Loucy (cell line): ENCODE measurements around the gene EFNA5.

ENCODE experiments used
- H2AFZ ChIP-seq: fragments of 200-600 bp; sonication (generic); 2 replicates; pipeline ENCODE4 v1.6.0; 2016; ENCODE audit warnings: antibody characterized with exemption, mild to moderate bottlenecking, low read length, moderate library complexity
- H3F3A ChIP-seq: fragments of 200-600 bp; 2 replicates; pipeline ENCODE4 v1.6.0; 2016; ENCODE audit warnings: antibody characterized with exemption, low read depth, mild to moderate bottlenecking
- H3K27me3 ChIP-seq: fragments of 200-600 bp; sonication (generic); 2 replicates; pipeline ENCODE4 v1.6.1; 2014; ENCODE audit warnings: low read length, mild to moderate bottlenecking; ENCODE audit not compliant: insufficient read depth, poor library complexity, severe bottlenecking
- H3K36me3 ChIP-seq: fragments of 200-600 bp; sonication (generic); 2 replicates; pipeline ENCODE4 v1.6.1; 2016; ENCODE audit warnings: low read length; ENCODE audit not compliant: insufficient read depth
- H3K4me1 ChIP-seq: fragments of 200-600 bp; sonication (generic); 2 replicates; pipeline ENCODE4 v1.5.1; 2014; ENCODE audit warnings: low read length, mild to moderate bottlenecking; ENCODE audit not compliant: insufficient read depth, poor library complexity, severe bottlenecking
- H3K4me2 ChIP-seq: fragments of 200-600 bp; sonication (generic); 2 replicates; pipeline ENCODE4 v1.6.0; 2014; ENCODE audit warnings: antibody characterized with exemption, low read length, low read depth, mild to moderate bottlenecking; ENCODE audit not compliant: poor library complexity, severe bottlenecking
- H3K4me3 ChIP-seq: fragments of 200-600 bp; sonication (generic); 2 replicates; pipeline ENCODE4 v1.5.1; 2014; ENCODE audit warnings: low read length, mild to moderate bottlenecking, mixed read lengths; ENCODE audit not compliant: poor library complexity, severe bottlenecking
- H3K79me2 ChIP-seq: fragments of 200-600 bp; sonication (generic); 2 replicates; pipeline ENCODE4 v1.6.1; 2014; ENCODE audit warnings: low read length; ENCODE audit not compliant: insufficient read depth
- H3K9ac ChIP-seq: fragments of 200-600 bp; sonication (generic); 2 replicates; pipeline ENCODE4 v1.6.0; 2014; ENCODE audit warnings: mild to moderate bottlenecking, low read depth, low read length, moderate library complexity; ENCODE audit not compliant: poor library complexity, severe bottlenecking
- H3K9me2 ChIP-seq: fragments of 200-600 bp; sonication (generic); replicated peaks from 2 replicates; pipeline ENCODE4 v1.6.1; 2016; ENCODE audit warnings: low read depth, low read length, mixed read lengths
- H3K9me3 ChIP-seq: fragments of 200-600 bp; sonication (generic); 2 replicates; pipeline ENCODE4 v1.6.1; 2014; ENCODE audit warnings: mild to moderate bottlenecking, antibody characterized with exemption, low read length, low read depth; ENCODE audit not compliant: insufficient read depth
- H4K20me1 ChIP-seq: fragments of 200-600 bp; sonication (generic); 2 replicates; pipeline ENCODE4 v1.6.0; 2014; ENCODE audit warnings: antibody characterized with exemption, low read length, mild to moderate bottlenecking; ENCODE audit not compliant: insufficient read depth, poor library complexity, severe bottlenecking
- EZH2phosphoT487 ChIP-seq: fragments of 200-600 bp; IDR thresholded peaks from 2 replicates; pipeline ENCODE4 v1.6.1; 2018; ENCODE audit warnings: antibody characterized with exemption, mild to moderate bottlenecking, moderate library complexity, borderline replicate concordance
- TF ChIP-seq, protein P1 (sequence below): fragments of 200-600 bp; sonication (generic); conservative IDR thresholded peaks from 2 replicates; pipeline ENCODE4 v1.5.1; 2014; ENCODE audit warnings: mild to moderate bottlenecking, antibody characterized with exemption, low read length

The EFNA5 gene

DNA sequence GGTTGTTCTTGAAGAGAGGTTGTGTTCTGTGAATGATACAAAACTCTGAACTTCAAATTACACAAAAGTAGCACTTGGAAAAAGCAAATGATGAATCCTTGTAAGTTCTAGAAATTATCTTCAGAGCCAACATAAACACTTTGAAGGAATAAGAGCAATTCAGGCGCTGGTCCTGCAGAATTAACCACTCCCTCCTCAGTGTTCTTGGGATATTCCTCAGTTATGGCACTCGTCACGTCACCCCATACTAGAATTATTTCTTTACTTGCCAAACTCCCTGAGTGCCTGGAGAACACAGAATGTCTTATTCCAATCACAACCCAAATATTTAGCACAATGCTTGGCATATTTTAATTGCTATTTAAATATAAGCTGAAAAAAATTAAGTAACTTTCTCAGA, 126.3 kb downstream of the EFNA5 start:
- H3K9ac ChIP-seq: no peak overlapping the region
- H3K27me3 ChIP-seq: no peaks in the 10 kb centered on the region
- no peaks in the 10 kb centered on the region for H3K36me3 ChIP-seq
- no peaks in the 10 kb centered on the region for H3K9me3 ChIP-seq
- no peaks in the 10 kb centered on the region for H3K79me2 ChIP-seq
- H4K20me1 ChIP-seq: no peaks in the 10 kb centered on the region
- no peaks in the 10 kb centered on the region for H3K4me1 ChIP-seq
- no peak overlapping the region for H2AFZ ChIP-seq
- no peaks in the 10 kb centered on the region for H3F3A ChIP-seq
- no peak overlapping the region for H3K4me2 ChIP-seq
- H3K9me2 ChIP-seq: no peaks in the 10 kb centered on the region
- no peak overlapping the region for H3K4me3 ChIP-seq
- TF ChIP-seq EZH2phosphoT487: no peak
- TF ChIP-seq, protein P1, sequence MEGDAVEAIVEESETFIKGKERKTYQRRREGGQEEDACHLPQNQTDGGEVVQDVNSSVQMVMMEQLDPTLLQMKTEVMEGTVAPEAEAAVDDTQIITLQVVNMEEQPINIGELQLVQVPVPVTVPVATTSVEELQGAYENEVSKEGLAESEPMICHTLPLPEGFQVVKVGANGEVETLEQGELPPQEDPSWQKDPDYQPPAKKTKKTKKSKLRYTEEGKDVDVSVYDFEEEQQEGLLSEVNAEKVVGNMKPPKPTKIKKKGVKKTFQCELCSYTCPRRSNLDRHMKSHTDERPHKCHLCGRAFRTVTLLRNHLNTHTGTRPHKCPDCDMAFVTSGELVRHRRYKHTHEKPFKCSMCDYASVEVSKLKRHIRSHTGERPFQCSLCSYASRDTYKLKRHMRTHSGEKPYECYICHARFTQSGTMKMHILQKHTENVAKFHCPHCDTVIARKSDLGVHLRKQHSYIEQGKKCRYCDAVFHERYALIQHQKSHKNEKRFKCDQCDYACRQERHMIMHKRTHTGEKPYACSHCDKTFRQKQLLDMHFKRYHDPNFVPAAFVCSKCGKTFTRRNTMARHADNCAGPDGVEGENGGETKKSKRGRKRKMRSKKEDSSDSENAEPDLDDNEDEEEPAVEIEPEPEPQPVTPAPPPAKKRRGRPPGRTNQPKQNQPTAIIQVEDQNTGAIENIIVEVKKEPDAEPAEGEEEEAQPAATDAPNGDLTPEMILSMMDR: no peak

DNA sequence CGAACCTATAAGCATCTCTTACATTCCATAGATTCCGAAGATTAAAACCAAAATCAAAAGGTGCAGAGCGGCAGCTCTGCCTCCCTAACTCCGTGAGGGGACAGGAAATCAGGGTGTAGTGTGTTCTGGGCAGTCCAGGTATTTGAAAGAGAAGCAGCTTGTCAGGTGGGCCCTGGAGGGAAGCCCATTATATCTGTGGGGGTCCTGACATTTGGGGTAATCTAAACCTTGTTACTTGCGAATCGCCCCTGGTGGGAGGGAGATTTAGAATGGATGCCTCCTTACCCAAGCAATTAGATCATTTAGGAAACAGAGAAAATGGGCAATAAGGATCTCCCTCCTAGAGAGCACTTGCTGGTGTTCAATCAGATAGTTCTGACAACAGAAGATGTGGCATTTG, 126.9 kb downstream of the EFNA5 start:
- Histone ChIP-seq H3K4me1 (peaks cover 4% of the 10 kb centered on the region), H3K27me3 (no peaks in the 10 kb centered on the region), H3K9me3 (no peaks in the 10 kb centered on the region), H4K20me1 (no peaks in the 10 kb centered on the region), H3K4me3 (no peak overlapping the region), H3K79me2 (no peaks in the 10 kb centered on the region), H2AFZ (no peak overlapping the region), H3K9me2 (no peaks in the 10 kb centered on the region), H3K36me3 (no peaks in the 10 kb centered on the region), H3K9ac (no peak overlapping the region), H3F3A (no peaks in the 10 kb centered on the region), H3K4me2 (no peak overlapping the region)
- no peak for TF ChIP-seq EZH2phosphoT487
- TF ChIP-seq, protein P1: no peak

DNA sequence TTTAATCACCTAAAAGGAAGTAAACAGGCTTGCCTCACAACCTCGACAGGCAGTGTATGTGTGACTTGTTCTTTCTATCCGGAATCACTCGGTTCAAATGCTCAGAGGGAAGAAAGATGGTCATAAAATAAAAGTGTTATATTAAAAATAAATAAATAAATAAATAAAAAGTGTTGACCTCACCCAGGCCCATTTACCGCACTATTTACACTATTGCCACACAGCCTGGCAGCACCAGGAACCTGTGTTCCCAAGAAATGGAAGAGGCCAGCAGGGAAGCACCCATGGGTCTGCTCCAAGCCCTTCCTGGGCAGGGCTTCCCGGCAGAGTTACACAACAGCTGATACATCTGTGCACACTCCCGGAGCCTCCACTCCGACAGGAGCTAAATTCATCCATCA, 127.9 kb downstream of the EFNA5 start:
- peaks cover 10% of the 10 kb centered on the region for H3K4me1 ChIP-seq
- H3K4me3 ChIP-seq: no peak overlapping the region
- H4K20me1 ChIP-seq: no peaks in the 10 kb centered on the region
- no peaks in the 10 kb centered on the region for H3F3A ChIP-seq
- no peak overlapping the region for H3K4me2 ChIP-seq
- TF ChIP-seq, protein P1: no peak
- TF ChIP-seq EZH2phosphoT487: no peak
- H2AFZ ChIP-seq: no peak overlapping the region
- H3K9ac ChIP-seq: no peak overlapping the region
- no peaks in the 10 kb centered on the region for H3K79me2 ChIP-seq
- H3K9me2 ChIP-seq: no peaks in the 10 kb centered on the region
- no peaks in the 10 kb centered on the region for H3K9me3 ChIP-seq
- no peaks in the 10 kb centered on the region for H3K36me3 ChIP-seq
- H3K27me3 ChIP-seq: no peaks in the 10 kb centered on the region
